Gastrocnemius medialis (tissue), 4 donors: ENCODE measurements around the gene TBC1D2. TPM values are rescaled to one million over a fixed set of nuclear protein-coding genes. Genes with fewer than 3 reads are reported as not detected.

Experiments used
- ATAC-seq, 2 donors: fragments of 150-250 bp; one replicate each; pipeline ENCODE4 v1.9.1; 2016
- DNase-seq, 2 donors: peaks; one replicate each; pipeline ENCODE4 v3.0.0-alpha.2; 2019
- H3K27ac ChIP-seq, 4 donors: fragments of 200-600 bp; sonication (generic); 1 replicate in 1 of 4; 2 replicates in 3 of 4; pipeline ENCODE4 v1.5.1; 2016 to 2018; ENCODE audit warnings: mild to moderate bottlenecking in 2 of 4, moderate library complexity in 1 of 4
- H3K27me3 ChIP-seq, 3 donors: fragments of 200-600 bp; sonication (generic) in 2 of 3; 1 replicate in 1 of 3; 2 replicates in 2 of 3; pipeline versions ENCODE4 v1.5.1 to v1.6.0; 2016 to 2019; ENCODE audit warnings: mild to moderate bottlenecking in 1 of 3, moderate library complexity in 1 of 3
- H3K36me3 ChIP-seq, 2 donors: fragments of 200-600 bp; sonication (generic) in 1 of 2; one replicate each; pipeline ENCODE4 v1.5.1; 2017 to 2018
- H3K4me1 ChIP-seq, 2 donors: fragments of 200-600 bp; sonication (generic) in 1 of 2; one replicate each; pipeline ENCODE4 v1.5.1; 2016 to 2017; ENCODE audit warnings: mild to moderate bottlenecking in 2 of 2
- H3K4me3 ChIP-seq, 4 donors: fragments of 200-600 bp; sonication (generic) in 3 of 4; 1 replicate in 1 of 4; 2 replicates in 3 of 4; pipeline ENCODE4 v1.5.1; 2016 to 2019; ENCODE audit warnings: mild to moderate bottlenecking in 2 of 4
- H3K9me3 ChIP-seq, 3 donors: fragments of 200-600 bp; sonication (generic) in 2 of 3; 1 replicate in 1 of 3; 2 replicates in 2 of 3; pipeline ENCODE4 v1.5.1; 2016 to 2019
- CTCF ChIP-seq, 5 experiments: fragments of 450-650 bp in 3 of 5; fragments of 200-600 bp in 2 of 5; sonication (generic) in 2 of 5; IDR thresholded peaks in 4 of 5; conservative IDR thresholded peaks in 1 of 5; 1 replicate in 4 of 5; 2 replicates in 1 of 5; pipeline ENCODE4 v1.5.1; 2016 to 2019; ENCODE audit warnings: antibody characterized with exemption in 5 of 5, mild to moderate bottlenecking in 3 of 5, moderate library complexity in 3 of 5
- POLR2A ChIP-seq, 2 donors: fragments of 450-650 bp; IDR thresholded peaks; one replicate each; pipeline ENCODE4 v1.6.1; 2017; ENCODE audit warnings: antibody characterized with exemption in 2 of 2, mild to moderate bottlenecking in 2 of 2, moderate library complexity in 2 of 2
- in situ Hi-C, 4 donors: fragments of 200-750 bp; cut with MboI; loops; one replicate each; pipeline versions ENCODE4 v1.15.0 to v1.8.0; 2017; ENCODE audit warnings: low sequenced_read_pairs in 4 of 4
- intact Hi-C: fragments of 100-400 bp; cut with DNase I; formaldehyde crosslinking; loops from one replicate; pipeline ENCODE4 v1.15.1; 2023; ENCODE audit warnings: low total_unique reads
- total RNA-seq, 4 donors: library from RNA; depleted of rRNA; stranded (reverse); fragments of >200 nt; gene quantifications; one replicate each; pipeline versions ENCODE4 v1.1.0 to v1.2.3, GENCODE V29; 2016

Gene TBC1D2
- total RNA-seq, 4 donors from 2014 or later, result 0.66 to 2.9 (median 1.6) TPM

GRCh38 chr9:98231770-98232478 lies 23.5 kb downstream of the TBC1D2 start:
- Histone ChIP-seq H3K4me3 (no peak overlapping the region), H3K36me3 (peaks cover 0 to 8% of the 10 kb centered on the region in 2 donors), H3K4me1 (peaks cover 0 to 4% of the 10 kb centered on the region in 2 donors), H3K27me3 (no peaks in the 10 kb centered on the region), H3K27ac (no peak overlapping the region), H3K9me3 (no peaks in the 10 kb centered on the region)
- in situ Hi-C loops, result no loop called here
- ATAC-seq (no peak), DNase-seq (no peak)
- intact Hi-C loops, result no loop called here
- TF ChIP-seq CTCF (IDR thresholded peaks at IDR 0.05 in 4 of 5, conservative IDR thresholded peaks at IDR 0.05 in 1 of 5) (no peak), POLR2A (IDR thresholded peaks at IDR 0.05) (no peak)

GRCh38 chr9:98230789-98231188 lies 24.7 kb downstream of the TBC1D2 start:
- Histone ChIP-seq H3K9me3 (no peaks in the 10 kb centered on the region), H3K36me3 (peaks cover 0 to 8% of the 10 kb centered on the region in 2 donors), H3K27ac (no peak overlapping the region), H3K4me3 (no peak overlapping the region), H3K27me3 (no peaks in the 10 kb centered on the region), H3K4me1 (peaks cover 0 to 8% of the 10 kb centered on the region in 2 donors)
- ATAC-seq, result no peak
- intact Hi-C loops (no loop called here), in situ Hi-C loops (no loop called here)
- no peak for TF ChIP-seq CTCF (IDR thresholded peaks at IDR 0.05 in 4 of 5, conservative IDR thresholded peaks at IDR 0.05 in 1 of 5)
- DNase-seq, result no peak

GRCh38 chr9:98230304-98230703 lies 25.1 kb downstream of the TBC1D2 start:
- Histone ChIP-seq H3K4me1 (peaks cover 0 to 8% of the 10 kb centered on the region in 2 donors), H3K9me3 (no peaks in the 10 kb centered on the region), H3K27me3 (no peaks in the 10 kb centered on the region), H3K27ac (no peak overlapping the region), H3K36me3 (peaks cover 0 to 8% of the 10 kb centered on the region in 2 donors), H3K4me3 (no peak overlapping the region)
- in situ Hi-C loops (no loop called here), intact Hi-C loops (no loop called here)
- TF ChIP-seq POLR2A (IDR thresholded peaks at IDR 0.05) (no peak), CTCF (IDR thresholded peaks at IDR 0.05 in 4 of 5, conservative IDR thresholded peaks at IDR 0.05 in 1 of 5) (no peak)
- no peak for DNase-seq
- no peak for ATAC-seq

GRCh38 chr9:98229620-98230019 lies 25.8 kb downstream of the TBC1D2 start:
- in situ Hi-C loops, result no loop called here
- no peaks in the 10 kb centered on the region for H3K27me3 ChIP-seq
- H3K9me3 ChIP-seq, result no peaks in the 10 kb centered on the region
- intact Hi-C loops, result no loop called here
- H3K36me3 ChIP-seq, result peaks cover 0 to 8% of the 10 kb centered on the region in 2 donors
- no peak for ATAC-seq
- H3K4me3 ChIP-seq, result no peak overlapping the region
- peaks cover 0 to 8% of the 10 kb centered on the region in 2 donors for H3K4me1 ChIP-seq
- no peak for TF ChIP-seq POLR2A (IDR thresholded peaks at IDR 0.05)
- no peak for TF ChIP-seq CTCF (IDR thresholded peaks at IDR 0.05 in 4 of 5, conservative IDR thresholded peaks at IDR 0.05 in 1 of 5)
- DNase-seq, result no peak
- no peak overlapping the region for H3K27ac ChIP-seq

GRCh38 chr9:98229090-98229395 lies 26.4 kb downstream of the TBC1D2 start:
- Histone ChIP-seq H3K27me3 (no peaks in the 10 kb centered on the region), H3K4me3 (no peak overlapping the region), H3K9me3 (no peaks in the 10 kb centered on the region), H3K36me3 (peaks cover 0 to 8% of the 10 kb centered on the region in 2 donors), H3K4me1 (peaks cover 0 to 8% of the 10 kb centered on the region in 2 donors), H3K27ac (no peak overlapping the region)
- in situ Hi-C loops (no loop called here), intact Hi-C loops (no loop called here)
- DNase-seq, result no peak
- no peak for ATAC-seq
- TF ChIP-seq CTCF (IDR thresholded peaks at IDR 0.05 in 4 of 5, conservative IDR thresholded peaks at IDR 0.05 in 1 of 5), result no peak
- no peak for TF ChIP-seq POLR2A (IDR thresholded peaks at IDR 0.05)
